GM19043 (cell line): Measurements from ENCODE around the gene TCEA2.

ENCODE experiments used
- ATAC-seq: cut with Tn5 transposase; IDR thresholded peaks from one replicate; pipeline ENCODE4 v1.9.1; 2021; ENCODE audit warnings: low read depth; ENCODE audit not compliant: unreplicated experiment

TCEA2 gene

DNA sequence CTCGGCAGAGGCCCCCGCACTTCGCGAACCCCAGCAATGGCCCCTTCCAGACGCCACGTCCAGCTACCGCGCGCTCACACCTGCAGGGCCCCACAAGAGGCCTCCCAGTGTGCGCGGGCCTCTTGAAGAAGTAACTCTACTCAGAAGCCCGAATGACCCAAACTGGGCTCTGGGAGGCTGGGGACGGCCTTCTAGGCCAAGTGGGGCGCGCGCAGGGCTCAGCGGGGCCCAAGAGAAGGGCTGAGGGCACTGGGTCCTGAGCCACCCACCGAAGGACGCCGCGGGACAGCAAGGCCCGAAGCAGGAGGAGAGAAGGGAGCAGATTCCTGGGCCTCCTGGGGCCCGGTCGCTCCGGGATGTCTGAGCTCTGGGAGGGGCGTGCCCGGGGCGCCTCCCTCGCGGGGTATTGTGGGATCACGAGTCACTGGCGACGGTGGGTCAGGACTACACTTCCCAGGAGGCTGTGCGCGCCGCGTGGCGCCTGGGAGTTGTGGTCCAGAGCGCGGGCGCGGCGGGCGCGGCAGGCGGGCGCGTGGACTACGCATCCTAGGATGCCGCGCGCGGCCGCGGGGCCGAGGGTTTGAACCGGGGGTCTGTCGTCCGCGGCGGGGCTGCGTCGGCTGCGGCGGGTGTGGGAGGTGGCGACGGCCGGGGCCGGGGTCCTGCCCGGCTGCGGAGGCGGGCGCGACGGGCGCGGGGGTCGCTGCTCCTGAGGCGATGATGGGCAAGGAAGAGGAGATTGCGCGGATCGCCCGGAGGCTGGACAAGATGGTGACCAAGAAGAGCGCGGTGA is at the start of gene TCEA2:
TSS of gene TCEA2 (plus strand) at position 603 of the 793 bp plus-strand sequence. CDS start at position 718, 115 bp downstream.
- peak; percentile 69 for ATAC-seq

- ATAC-seq, result no peak
These were observed 47.4 kb upstream of the TCEA2 start for GRCh38 chr20:64015635-64016034.

GRCh38 chr20:64021124-64021975 is 41.6 kb upstream of the TCEA2 start:
- ATAC-seq, result no peak

GRCh38 chr20:64022671-64023360 is 40.2 kb upstream of the TCEA2 start:
- no peak for ATAC-seq

- no peak for ATAC-seq
These were observed 39.4 kb upstream of the TCEA2 start for GRCh38 chr20:64023361-64024140.

DNA sequence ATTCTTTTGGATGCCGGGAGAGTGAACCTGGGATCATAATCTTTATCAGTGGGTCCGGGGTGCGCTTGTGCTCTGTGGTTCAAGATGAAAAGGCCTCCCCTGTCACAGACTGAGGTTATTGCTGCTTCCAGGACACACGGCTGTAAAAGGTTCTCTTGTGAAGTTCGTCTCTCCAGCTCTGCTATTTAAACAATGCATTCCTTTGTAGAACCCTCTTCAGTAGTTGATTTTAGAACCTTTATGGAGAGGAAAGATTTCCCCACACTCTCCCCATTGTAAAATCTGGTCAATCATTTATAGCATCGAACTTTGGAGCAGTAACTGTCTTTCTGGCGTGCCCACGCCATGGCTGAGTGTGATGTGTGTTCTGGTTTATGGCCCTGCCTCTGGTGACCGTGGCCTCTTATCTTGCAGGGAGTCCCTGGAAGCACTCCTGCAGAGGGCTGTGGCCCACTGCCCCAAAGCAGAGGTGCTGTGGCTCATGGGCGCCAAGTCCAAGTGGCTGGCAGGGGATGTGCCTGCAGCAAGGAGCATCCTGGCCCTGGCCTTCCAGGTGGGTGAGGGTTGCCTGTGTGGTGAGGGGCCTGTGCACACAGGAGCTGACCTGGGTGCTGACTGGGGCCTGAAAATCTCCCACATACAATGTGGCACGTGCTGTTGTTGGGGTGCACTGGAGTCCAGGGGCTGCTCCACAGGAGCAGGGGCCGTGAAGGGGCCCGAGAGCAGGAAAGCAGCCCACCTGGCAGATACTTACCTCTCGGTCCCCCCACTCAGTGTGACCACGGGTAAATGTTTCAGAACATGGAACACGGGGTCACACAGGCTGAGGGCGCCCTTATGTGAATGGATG is 38.6 kb upstream of the TCEA2 start:
- no peak for ATAC-seq

- no peak for ATAC-seq
These were observed 37.7 kb upstream of the TCEA2 start for GRCh38 chr20:64025101-64025825.

DNA sequence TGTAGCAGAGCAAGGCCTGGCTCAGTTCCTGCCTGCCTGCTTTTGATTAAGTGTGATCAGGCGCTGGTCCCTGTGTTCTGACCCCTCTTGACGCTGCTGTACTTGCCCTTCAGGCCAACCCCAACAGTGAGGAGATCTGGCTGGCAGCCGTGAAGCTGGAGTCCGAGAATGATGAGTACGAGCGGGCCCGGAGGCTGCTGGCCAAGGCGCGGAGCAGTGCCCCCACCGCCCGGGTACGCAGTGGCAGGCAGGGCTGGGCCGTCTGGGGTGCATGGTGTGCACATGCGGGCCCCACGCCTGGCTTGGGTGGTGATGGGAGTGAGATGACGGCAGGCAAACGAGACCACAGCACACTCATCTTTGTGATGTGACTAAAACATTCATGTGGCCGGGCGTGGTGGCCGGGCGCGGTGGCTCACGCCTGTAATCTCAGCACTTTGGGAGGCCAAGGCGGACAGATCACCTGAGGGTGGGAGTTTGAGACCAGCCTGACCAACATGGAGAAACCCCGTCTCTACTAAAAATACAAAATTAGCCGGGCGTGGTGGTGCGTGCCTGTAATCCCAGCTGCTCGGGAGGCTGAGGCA is 37.1 kb upstream of the TCEA2 start:
- ATAC-seq, result no peak

DNA sequence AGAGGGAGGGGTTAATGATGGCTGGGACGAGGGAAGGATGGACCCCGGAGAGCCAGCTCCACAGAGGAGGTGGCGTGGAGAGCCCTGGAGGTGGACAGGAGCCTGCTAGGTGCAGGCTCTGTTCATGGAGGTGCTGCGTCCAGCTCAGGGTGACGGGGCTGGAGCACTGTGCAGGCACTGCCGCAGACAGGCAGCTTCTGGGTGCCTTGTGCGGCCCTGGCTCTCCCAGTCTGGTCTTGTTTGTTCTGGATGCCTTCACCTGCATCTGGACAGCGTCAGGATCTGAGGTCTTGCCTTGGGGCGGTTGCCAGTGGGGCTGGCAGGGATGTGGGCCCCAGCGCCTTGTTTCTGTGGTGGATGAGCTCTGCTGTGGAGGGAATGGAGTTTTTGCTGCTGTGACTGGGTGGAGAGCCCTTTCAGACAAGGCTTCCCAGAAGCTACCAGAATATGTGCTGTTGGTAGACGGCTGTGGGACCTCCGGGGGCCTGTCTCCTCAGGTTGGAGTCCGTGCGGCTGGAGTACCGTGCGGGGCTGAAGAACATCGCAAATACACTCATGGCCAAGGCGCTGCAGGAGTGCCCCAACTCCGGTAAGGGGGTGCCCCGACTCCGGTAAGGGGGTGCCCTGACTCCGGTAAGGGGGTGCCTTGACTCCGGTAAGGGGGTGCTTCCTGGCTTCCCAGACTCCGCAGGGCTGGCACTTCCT is 34.9 kb upstream of the TCEA2 start:
- ATAC-seq, result no peak

GRCh38 chr20:64029293-64030117 is 33.5 kb upstream of the TCEA2 start:
- no peak for ATAC-seq

DNA sequence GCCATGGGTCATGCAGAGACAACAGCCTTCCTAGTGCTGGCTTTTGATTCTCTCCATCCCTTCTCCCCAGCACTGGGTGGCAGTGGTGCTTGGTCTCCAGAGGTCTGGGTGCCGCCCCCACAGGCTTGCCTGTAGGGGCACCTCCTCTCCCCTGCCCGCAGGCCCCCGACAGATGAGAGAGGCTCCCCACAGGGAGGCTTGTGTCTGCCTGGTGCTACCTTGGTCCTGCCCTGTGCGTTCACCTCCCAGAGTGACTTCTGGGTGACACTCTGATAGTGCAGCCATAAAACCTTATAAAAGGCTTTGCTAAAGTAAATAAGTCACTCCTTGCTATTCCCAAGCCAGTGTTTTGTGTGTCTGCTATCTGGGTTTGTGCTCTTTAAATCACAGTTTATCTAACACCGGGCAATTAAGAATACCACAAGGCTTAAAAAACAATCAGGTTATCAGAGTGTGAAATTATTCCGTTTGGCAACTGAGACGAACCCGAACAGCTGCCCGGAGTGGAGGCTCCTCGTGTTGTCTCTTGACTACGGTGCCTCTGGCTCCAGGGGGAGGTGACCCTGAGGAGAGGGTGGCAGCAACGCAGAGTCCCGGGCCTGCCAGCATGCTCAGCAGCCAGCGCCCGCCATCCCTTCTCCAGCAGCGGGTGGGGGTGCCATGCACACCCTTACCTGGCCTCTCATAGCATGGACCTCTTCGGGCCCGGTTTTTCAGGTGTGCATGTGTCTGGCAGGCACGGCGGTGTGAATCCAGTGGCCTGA is 32.4 kb upstream of the TCEA2 start:
- no peak for ATAC-seq

DNA sequence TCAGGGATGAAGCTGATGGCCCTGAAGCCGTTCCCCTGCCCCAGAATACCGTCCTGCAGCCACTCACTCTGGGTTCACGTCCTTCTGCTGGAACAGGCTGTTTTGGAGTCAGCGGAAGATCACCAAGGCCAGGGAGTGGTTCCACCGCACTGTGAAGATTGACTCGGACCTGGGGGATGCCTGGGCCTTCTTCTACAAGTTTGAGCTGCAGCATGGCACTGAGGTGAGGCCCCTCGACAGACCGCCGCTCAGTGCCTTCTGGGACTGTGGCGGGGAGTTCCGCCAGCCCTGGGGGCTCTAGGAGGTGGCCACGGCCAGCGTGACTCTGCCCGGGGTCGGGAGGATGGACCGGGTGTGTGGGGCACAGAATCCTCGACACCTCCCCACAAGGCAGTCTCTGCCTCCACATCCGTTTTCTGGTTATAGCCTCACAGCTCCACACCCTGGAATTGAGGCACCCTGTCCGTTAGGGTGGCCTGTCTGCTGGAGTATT is 31.1 kb upstream of the TCEA2 start:
- ATAC-seq, result no peak

- ATAC-seq, result no peak
These were observed 30.0 kb upstream of the TCEA2 start for GRCh38 chr20:64032706-64033624.

- ATAC-seq, result no peak
These were observed 29.0 kb upstream of the TCEA2 start for GRCh38 chr20:64033981-64034493.
